Measurements from ENCODE around the gene FXYD1.

DNA sequence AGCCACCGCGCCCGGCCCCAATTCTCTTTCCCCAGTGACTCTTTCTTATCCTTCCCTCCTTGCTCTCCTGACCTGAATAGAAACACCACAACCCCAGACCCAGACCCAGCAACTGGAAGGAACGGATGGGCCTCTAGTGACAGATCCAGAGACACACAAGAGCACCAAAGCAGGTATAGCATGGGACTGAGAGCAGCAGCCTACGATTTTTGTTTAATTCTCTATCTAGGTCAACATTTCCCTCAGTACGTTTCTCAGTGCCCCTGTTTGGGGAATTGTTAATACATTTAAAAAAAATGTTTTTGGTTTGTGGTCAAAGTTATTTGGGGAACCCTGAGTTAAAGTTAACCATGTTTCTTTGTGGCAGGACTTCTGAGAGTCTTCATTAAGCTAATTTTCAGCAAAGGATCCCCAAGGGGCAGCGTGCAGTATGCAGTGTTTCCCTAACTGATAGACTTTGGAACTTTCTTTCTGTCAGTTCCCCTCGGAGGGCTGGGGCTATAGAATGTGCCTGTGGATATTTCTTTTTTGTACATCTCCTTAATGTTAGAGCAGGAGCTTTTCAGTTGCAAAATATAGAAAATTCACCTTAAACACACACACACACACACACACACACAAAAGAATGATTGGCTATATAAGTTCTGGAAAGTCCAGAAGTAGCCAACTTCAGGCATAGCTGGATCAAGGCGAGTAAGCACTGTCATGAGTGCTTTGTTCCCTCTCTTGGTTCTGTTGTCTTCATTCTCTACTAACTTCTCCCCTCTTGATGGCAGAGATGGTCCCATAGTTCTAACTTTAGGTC is 22.2 kb downstream of the FXYD1 start:
- TF ChIP-seq, protein P1, sequence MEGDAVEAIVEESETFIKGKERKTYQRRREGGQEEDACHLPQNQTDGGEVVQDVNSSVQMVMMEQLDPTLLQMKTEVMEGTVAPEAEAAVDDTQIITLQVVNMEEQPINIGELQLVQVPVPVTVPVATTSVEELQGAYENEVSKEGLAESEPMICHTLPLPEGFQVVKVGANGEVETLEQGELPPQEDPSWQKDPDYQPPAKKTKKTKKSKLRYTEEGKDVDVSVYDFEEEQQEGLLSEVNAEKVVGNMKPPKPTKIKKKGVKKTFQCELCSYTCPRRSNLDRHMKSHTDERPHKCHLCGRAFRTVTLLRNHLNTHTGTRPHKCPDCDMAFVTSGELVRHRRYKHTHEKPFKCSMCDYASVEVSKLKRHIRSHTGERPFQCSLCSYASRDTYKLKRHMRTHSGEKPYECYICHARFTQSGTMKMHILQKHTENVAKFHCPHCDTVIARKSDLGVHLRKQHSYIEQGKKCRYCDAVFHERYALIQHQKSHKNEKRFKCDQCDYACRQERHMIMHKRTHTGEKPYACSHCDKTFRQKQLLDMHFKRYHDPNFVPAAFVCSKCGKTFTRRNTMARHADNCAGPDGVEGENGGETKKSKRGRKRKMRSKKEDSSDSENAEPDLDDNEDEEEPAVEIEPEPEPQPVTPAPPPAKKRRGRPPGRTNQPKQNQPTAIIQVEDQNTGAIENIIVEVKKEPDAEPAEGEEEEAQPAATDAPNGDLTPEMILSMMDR (IDR thresholded peaks at IDR 0.05), result no peak
- TF ChIP-seq EZH2 (IDR thresholded peaks at IDR 0.05) (no peak), EZH2phosphoT487 (IDR thresholded peaks at IDR 0.05) (no peak)

Measured in neural progenitor cell (in vitro differentiated cells).